GM18870 (cell line): ENCODE results near the gene RTL1.

ENCODE experiments used
- ATAC-seq: cut with Tn5 transposase; IDR thresholded peaks from one replicate; pipeline ENCODE4 v1.9.1; 2021; ENCODE audit warnings: moderate library complexity; ENCODE audit not compliant: unreplicated experiment

The RTL1 gene

DNA sequence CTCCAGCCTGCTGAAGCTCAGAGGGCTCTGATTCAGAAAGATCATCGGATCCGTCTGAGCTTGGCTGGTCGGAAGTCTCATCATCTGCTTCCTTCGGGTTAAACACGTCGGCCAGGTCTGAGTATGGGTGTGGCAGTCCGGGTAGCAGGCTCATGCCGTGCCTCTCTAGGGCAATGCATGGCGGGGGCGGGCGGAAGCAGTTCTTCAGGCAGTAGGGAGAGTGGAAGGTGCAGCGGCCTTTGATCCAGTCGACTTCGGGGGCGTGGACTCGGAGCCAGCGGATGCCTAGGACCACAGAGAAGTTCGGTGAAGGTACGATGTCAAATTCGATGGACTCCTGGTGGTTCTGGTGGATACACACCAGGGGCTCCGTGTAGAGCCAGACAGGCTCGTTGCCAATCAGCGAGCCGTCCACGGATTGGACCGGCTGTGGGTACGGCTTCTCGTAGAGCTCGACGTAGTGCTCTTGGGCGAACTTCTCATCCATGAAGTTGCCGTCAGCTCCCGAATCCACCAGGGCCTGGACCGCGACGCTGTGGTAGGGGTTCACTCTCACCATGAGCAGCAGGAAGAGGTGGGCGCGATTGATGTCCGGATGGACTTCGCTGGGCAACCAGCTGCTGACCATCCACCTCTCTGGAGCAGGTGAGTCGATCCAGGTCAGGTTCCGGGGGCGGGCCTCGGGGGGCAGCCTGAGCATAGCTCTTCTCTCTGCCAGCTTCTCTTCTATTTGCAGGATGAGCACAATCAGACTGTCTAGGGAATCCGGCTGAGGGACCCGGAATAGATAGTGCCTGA, 20.3 kb downstream of the RTL1 start:
- ATAC-seq: no peak

- ATAC-seq: no peak
Measured at GRCh38 chr14:100882026-100882967, 21.2 kb downstream of the RTL1 start.

GRCh38 chr14:100881211-100882025, 22.1 kb downstream of the RTL1 start:
- no peak for ATAC-seq

- no peak for ATAC-seq
Measured at GRCh38 chr14:100880271-100881101, 23.0 kb downstream of the RTL1 start.

GRCh38 chr14:100879782-100880181, 23.7 kb downstream of the RTL1 start:
- no peak for ATAC-seq

- ATAC-seq: no peak
Measured at GRCh38 chr14:100879194-100879593, 24.3 kb downstream of the RTL1 start.

DNA sequence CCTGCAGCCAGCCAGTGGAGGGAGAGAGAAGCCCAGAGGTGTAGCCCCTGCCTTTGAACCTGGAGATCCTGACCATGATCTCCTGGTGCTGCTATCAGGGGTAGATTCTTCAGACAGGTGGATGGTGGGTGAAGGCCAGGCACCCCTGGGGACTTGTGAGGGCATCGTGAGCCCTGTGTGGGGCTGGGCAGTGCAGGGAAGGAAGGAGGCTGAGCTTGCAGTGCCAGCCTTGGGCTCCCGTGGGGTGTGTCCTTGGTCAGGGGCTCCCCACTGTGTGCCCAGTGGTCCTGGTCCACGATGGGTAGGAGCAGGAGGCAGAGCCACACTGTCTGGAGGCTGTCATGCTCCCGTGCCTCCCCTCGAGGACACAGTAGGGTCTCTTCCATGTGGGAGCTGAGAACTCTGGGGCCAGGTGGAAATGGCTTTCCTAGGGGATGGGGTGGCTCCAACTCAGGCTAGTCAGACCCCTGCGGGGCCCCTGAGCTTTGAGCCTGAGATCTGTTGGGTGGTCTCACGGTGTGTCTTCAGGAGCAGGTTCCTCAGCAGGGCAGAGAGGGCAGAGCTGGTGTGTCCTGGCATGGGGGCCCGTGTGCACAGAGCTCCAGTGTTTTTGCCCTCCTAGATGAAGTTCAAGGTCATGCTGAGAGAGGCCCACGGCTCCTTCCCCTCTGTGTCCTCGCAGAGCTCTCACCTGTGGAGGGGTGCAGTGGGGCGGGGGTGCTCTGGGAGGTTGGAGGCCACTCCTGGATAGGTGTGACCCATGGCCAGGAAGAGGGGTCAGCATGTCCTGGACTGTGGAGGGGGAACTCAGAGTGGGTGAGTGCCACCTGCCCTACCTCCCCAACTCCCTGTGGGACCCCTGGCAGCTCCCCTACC, 25.0 kb downstream of the RTL1 start:
- ATAC-seq: no peak

DNA sequence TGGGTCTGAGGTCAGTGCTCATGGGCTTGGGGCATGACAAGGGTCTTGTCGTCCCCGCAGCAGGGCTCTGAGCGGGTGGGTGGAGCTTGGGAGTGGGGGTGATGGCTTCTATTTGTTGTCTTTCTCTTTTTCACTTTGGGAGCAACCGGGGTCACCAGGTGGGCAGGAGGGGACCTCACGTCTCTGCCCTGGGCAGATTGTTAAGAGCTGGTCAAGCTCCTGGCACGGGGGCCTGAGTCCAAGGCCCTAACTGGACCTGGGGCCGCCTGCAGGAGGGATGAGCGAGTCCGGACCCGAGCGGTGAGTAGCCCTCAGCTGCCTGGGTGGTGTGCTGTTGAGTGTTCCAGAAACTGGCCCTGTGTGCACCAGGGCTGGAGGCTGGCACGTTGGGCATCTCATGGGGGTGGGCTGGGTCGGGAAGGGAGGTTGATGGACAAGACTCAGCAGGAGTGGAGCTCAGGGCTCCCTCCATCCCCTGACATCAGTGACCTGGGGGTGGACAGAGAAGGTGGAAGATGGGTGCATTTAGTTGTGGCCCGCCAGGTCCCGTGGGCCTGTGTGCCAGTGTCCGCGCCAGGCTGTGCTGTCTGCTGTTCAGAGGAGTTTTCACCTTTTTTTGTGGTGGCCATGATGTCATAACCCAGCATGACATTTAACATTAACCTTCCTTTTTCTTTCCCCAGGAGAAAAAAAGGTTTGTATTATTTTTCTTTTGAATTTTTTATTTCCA, 27.5 kb downstream of the RTL1 start:
- ATAC-seq: no peak

GRCh38 chr14:100875126-100875525, 28.4 kb downstream of the RTL1 start:
- ATAC-seq: no peak

GRCh38 chr14:100874411-100875091, 29.0 kb downstream of the RTL1 start:
- no peak for ATAC-seq

DNA sequence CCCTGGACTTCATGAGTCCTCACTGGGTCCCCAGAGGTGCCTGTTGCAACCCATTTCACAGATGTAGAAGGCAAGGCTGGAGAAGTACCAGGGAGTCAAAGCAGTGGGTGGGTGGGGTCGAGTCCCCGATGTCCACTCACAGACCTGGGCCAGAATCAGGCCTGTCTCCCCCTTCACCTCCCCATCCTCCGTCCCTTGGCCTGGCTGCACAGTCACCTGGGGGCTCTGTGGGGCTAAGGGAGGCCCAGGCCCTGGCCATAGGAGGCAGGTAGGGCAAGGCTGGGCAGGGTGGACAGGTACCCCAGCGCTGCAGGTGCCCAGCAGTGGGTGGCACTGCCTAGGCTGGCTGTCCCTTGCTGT, 29.5 kb downstream of the RTL1 start:
- no peak for ATAC-seq

DNA sequence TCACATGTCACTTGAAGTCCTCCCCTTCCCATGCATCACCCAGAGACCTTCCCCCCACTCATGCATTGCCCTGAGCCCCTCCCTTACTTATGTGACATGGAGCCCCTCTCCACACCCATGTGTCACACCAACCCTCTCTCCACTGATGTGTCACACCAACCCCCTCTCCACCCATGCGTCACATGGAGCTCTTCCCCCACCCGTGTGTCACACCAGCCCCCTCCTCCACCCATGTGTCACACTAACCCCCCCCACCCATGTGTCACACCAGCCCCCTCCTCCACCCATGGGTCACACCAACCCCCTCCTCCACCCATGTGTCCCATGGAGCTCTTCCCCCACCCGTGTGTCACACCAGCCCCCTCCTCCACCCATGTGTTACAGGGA, 30.4 kb downstream of the RTL1 start:
- ATAC-seq: no peak

DNA sequence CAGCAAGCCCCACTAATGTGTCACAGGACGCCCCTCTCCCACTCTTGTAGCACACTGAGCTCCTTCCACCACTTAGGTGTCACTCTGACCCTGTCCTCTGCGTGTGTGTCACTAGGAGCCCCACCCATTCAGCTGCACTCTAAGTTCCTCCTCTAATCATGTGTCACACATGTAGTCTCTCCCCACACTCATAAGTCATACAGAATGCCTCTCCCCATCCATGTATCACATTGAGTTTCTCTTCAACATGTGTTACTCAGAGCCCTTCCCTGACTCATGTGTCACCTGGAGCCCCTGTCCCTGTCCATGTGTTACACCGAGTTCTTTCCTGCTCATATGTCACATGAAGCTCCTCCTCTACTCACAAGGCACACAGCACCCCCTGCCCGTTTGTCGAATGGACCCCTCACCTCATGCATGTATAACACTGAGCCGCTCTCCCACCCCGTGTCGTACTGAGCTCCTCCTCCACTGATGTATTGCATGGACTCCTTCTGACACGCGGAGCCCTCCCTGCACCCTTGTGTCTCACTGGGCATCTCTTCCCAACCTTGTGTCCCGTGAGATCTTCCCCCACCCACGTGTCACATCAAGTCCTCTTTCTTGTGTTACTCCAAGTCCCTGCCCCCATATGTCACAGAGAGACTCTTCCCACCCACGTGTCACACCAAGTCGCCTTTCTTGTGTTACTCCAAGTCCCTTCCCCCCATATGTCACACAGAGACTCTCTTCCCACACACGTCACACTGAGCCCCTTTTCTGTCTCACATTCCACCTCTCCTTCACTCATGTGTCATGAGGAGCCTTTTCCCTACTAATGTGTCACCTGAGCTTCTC, 31.0 kb downstream of the RTL1 start:
- no peak for ATAC-seq

- no peak for ATAC-seq
Measured at GRCh38 chr14:100871234-100872186, 32.0 kb downstream of the RTL1 start.

DNA sequence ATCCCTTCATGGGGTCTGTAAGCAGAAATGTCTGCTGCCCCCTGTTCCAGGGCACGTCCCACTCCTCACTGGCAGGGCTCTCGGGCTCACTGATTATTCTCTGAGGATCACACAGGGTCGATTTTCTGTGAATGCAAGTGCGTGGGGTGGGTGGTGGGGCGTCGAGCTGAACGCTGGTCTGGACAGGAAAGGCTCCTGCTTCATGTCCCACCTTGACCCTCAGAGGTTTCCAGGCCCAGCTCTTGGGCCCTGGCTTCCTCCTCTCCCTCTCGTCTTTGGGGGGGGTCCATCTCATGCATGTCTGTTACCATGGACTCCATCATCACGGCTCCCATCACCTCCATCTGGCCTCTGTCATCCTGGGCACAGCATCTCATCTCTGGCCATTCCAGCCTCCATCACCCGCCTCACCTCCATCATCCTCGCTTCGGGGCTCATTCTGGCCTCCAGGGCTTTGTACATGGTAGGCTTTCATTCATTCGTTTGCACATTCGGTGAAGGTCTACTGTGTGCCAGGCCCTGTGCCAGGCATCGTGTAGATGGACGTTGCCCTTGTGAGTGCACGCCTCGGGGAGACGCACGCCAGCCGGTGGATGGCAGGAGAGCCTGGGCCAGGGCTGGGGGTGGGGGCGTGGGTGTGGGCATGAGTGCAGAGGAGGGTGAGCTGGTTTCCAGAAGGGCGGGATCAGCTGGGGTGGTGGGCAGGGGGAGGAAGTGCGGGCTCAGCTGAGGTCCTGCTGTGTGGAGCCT, 34.7 kb downstream of the RTL1 start:
- ATAC-seq: no peak
